Liver (tissue), 9 donors: ENCODE data around the gene MAEL. TPM values are rescaled to one million over a fixed set of nuclear protein-coding genes. Genes with fewer than 3 reads are reported as not detected.

Source experiments
- DNase-seq: peaks from one replicate; pipeline ENCODE4 v3.0.0-alpha.2; 2017; ENCODE audit warnings: low spot score
- H3K27ac ChIP-seq, 2 donors: one replicate each; pipeline ENCODE4 v1.7.0; 2013; ENCODE audit warnings: inconsistent platforms in 2 of 2, low read length in 2 of 2, control low read depth in 1 of 2, low read depth in 1 of 2, mild to moderate bottlenecking in 1 of 2
- H3K27me3 ChIP-seq, 4 donors: one replicate each; pipeline versions ENCODE4 v1.6.1 to v1.7.0; 2013; ENCODE audit warnings: low read length in 3 of 4, inconsistent platforms in 1 of 4, mild to moderate bottlenecking in 1 of 4, moderate library complexity in 1 of 4; ENCODE audit not compliant: control insufficient read depth in 4 of 4, insufficient read depth in 4 of 4
- H3K36me3 ChIP-seq, 4 donors: one replicate each; pipeline versions ENCODE4 v1.6.1 to v1.7.0; 2013; ENCODE audit warnings: low read length in 3 of 4, mild to moderate bottlenecking in 3 of 4, low read depth in 1 of 4, moderate library complexity in 1 of 4; ENCODE audit not compliant: control insufficient read depth in 4 of 4, insufficient read depth in 3 of 4
- H3K4me1 ChIP-seq, 4 donors: one replicate each; pipeline versions ENCODE4 v1.6.1 to v1.7.0; 2013; ENCODE audit warnings: low read length in 3 of 4, mild to moderate bottlenecking in 3 of 4, moderate library complexity in 1 of 4; ENCODE audit not compliant: control insufficient read depth in 4 of 4, insufficient read depth in 4 of 4
- H3K4me3 ChIP-seq, 3 donors: one replicate each; pipeline versions ENCODE4 v1.6.1 to v1.7.0; 2013; ENCODE audit warnings: low read length in 3 of 3, control low read depth in 1 of 3, low read depth in 1 of 3, mild to moderate bottlenecking in 1 of 3
- H3K9ac ChIP-seq, 2 donors: one replicate each; pipeline ENCODE4 v1.7.0; 2013; ENCODE audit warnings: low read length in 2 of 2, mild to moderate bottlenecking in 2 of 2, moderate library complexity in 2 of 2, control low read depth in 1 of 2, low read depth in 1 of 2
- H3K9me3 ChIP-seq, 4 donors: one replicate each; pipeline versions ENCODE4 v1.6.1 to v1.7.0; 2013; ENCODE audit warnings: low read length in 3 of 4; ENCODE audit not compliant: control insufficient read depth in 4 of 4
- ATF3 ChIP-seq: IDR thresholded peaks from 2 replicates; pipeline ENCODE4 v1.6.1; 2016; ENCODE audit warnings: antibody characterized with exemption
- CTCF ChIP-seq: fragments of 150-350 bp; IDR thresholded peaks from 2 replicates; pipeline ENCODE4 v1.5.1; 2017; ENCODE audit warnings: improper control_type of control experiment, low read depth, low read length; ENCODE audit not compliant: missing input control
- FOXA1 ChIP-seq: IDR thresholded peaks from 2 replicates; pipeline ENCODE4 v1.6.1; 2016; ENCODE audit warnings: antibody characterized with exemption
- HNF4A ChIP-seq, 2 donors: conservative IDR thresholded peaks; 2 replicates each; pipeline ENCODE4 v1.6.1; 2016; ENCODE audit warnings: antibody characterized with exemption in 2 of 2, mild to moderate bottlenecking in 2 of 2
- HNF4G ChIP-seq: IDR thresholded peaks from 2 replicates; pipeline ENCODE4 v1.6.1; 2016; ENCODE audit warnings: antibody characterized with exemption
- JUND ChIP-seq, 2 donors: IDR thresholded peaks; 2 replicates each; pipeline ENCODE4 v1.6.1; 2016; ENCODE audit warnings: antibody characterized with exemption in 2 of 2
- SP1 ChIP-seq: IDR thresholded peaks from 2 replicates; pipeline ENCODE4 v1.6.1; 2018; ENCODE audit warnings: antibody characterized with exemption, mild to moderate bottlenecking
- YY1 ChIP-seq: IDR thresholded peaks from 2 replicates; pipeline ENCODE4 v1.6.1; 2016; ENCODE audit warnings: antibody characterized with exemption, mild to moderate bottlenecking
- WGBS: extraction: QIAGEN DNeasy Blood & Tissue Kit; methylation state at CpG from one replicate; pipeline ENCODE4 v1.1.7; 2013; 5-methylcytosine and 5-hydroxymethylcytosine counted together
- polyA plus RNA-seq, 2 donors: library from polyadenylated mRNA; stranded (reverse) in 1 of 2; unstranded in 1 of 2; fragments of 200-250 nt in 1 of 2; fragments of >200 nt in 1 of 2; fragmentation: Nextera tagmentation in 1 of 2; extraction: Ambion mirVana in 1 of 2; gene quantifications; one replicate each; pipeline versions ENCODE4 v1.2.1 to v1.2.3, GENCODE V29; 2013 to 2015
- total RNA-seq, 2 donors: library from RNA; depleted of rRNA; stranded (reverse); fragments of >200 nt; gene quantifications; one replicate each; pipeline ENCODE4 v1.2.3, GENCODE V29; 2014
- TF ChIP-seq, protein P1 (sequence below): IDR thresholded peaks from 2 replicates; pipeline ENCODE4 v1.6.1; 2016; ENCODE audit warnings: antibody characterized with exemption, mild to moderate bottlenecking
- TF ChIP-seq, protein P2 (sequence below): IDR thresholded peaks from 2 replicates; pipeline ENCODE4 v1.6.1; 2016; ENCODE audit warnings: antibody characterized with exemption
- TF ChIP-seq, protein P3 (sequence below): IDR thresholded peaks from 2 replicates; pipeline ENCODE4 v1.6.1; 2016; ENCODE audit warnings: antibody characterized with exemption
- donor health status: healthy.
- donor health status: healthy.
- donor health status: healthy.
- donor health status: healthy.
- donor health status: healthy.

Gene MAEL
- total and polyA plus RNA-seq, 4 donors = 0.14 to 0.23 TPM; not detected in 2

DNA sequence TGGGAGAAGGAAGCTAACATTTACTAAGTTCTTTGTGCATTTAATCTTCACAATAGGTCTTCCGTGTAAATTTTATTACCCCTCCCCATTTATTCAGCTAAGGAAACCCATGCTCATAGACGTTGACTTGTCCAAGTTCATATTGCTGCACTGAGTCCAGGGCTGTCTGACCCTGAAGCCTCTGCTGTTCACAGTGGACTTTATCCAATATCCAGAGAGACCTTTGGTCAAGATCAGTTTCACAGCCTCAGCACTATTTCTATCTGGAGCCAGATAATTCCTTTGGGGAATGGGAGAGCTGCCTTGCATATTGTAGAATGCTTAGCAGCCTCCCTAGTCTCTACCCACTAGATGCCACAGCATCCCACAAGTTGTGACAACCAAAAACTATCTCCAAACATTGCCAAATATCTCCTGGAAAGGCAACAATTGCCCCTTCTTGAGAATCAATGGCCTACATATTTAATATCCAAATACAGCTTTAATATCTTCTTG, 40.2 kb upstream of the MAEL start:
- Histone ChIP-seq H3K36me3 (no peaks in the 10 kb centered on the region), H3K27me3 (peaks cover 0 to 6% (median 2%) of the 10 kb centered on the region in 4 donors), H3K4me3 (no peak overlapping the region), H3K9ac (no peak overlapping the region), H3K9me3 (no peaks in the 10 kb centered on the region), H3K27ac (no peak overlapping the region), H3K4me1 (peaks cover 0 to 10% (median 0%) of the 10 kb centered on the region in 4 donors)
- TF ChIP-seq HNF4A (conservative IDR thresholded peaks at IDR 0.05) (peak; percentile 29 to 71), SP1 (no peak)
- DNase-seq = no peak
- WGBS = 61% methylated on average over 2 of the region's 2 CpGs

GRCh38 chr1:166950156-166950555, 38.9 kb upstream of the MAEL start:
- H3K4me3 ChIP-seq = no peak overlapping the region
- no peak for DNase-seq
- peaks cover 0 to 10% (median 0%) of the 10 kb centered on the region in 4 donors for H3K4me1 ChIP-seq
- no peaks in the 10 kb centered on the region for H3K36me3 ChIP-seq
- 89% methylated on average over 2 of the region's 2 CpGs for WGBS
- no peak overlapping the region for H3K27ac ChIP-seq
- no peak overlapping the region for H3K9ac ChIP-seq
- no peak for TF ChIP-seq YY1
- no peak for TF ChIP-seq CTCF
- TF ChIP-seq FOXA1 = no peak
- TF ChIP-seq JUND (IDR thresholded peaks at IDR 0.05) = no peak
- TF ChIP-seq, protein P1, sequence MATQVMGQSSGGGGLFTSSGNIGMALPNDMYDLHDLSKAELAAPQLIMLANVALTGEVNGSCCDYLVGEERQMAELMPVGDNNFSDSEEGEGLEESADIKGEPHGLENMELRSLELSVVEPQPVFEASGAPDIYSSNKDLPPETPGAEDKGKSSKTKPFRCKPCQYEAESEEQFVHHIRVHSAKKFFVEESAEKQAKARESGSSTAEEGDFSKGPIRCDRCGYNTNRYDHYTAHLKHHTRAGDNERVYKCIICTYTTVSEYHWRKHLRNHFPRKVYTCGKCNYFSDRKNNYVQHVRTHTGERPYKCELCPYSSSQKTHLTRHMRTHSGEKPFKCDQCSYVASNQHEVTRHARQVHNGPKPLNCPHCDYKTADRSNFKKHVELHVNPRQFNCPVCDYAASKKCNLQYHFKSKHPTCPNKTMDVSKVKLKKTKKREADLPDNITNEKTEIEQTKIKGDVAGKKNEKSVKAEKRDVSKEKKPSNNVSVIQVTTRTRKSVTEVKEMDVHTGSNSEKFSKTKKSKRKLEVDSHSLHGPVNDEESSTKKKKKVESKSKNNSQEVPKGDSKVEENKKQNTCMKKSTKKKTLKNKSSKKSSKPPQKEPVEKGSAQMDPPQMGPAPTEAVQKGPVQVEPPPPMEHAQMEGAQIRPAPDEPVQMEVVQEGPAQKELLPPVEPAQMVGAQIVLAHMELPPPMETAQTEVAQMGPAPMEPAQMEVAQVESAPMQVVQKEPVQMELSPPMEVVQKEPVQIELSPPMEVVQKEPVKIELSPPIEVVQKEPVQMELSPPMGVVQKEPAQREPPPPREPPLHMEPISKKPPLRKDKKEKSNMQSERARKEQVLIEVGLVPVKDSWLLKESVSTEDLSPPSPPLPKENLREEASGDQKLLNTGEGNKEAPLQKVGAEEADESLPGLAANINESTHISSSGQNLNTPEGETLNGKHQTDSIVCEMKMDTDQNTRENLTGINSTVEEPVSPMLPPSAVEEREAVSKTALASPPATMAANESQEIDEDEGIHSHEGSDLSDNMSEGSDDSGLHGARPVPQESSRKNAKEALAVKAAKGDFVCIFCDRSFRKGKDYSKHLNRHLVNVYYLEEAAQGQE = no peak
- TF ChIP-seq SP1 = no peak
- TF ChIP-seq, protein P2, sequence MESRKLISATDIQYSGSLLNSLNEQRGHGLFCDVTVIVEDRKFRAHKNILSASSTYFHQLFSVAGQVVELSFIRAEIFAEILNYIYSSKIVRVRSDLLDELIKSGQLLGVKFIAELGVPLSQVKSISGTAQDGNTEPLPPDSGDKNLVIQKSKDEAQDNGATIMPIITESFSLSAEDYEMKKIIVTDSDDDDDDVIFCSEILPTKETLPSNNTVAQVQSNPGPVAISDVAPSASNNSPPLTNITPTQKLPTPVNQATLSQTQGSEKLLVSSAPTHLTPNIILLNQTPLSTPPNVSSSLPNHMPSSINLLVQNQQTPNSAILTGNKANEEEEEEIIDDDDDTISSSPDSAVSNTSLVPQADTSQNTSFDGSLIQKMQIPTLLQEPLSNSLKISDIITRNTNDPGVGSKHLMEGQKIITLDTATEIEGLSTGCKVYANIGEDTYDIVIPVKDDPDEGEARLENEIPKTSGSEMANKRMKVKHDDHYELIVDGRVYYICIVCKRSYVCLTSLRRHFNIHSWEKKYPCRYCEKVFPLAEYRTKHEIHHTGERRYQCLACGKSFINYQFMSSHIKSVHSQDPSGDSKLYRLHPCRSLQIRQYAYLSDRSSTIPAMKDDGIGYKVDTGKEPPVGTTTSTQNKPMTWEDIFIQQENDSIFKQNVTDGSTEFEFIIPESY = no peak
- TF ChIP-seq ATF3 = no peak
- H3K27me3 ChIP-seq = peaks cover 0 to 6% (median 2%) of the 10 kb centered on the region in 4 donors
- no peaks in the 10 kb centered on the region for H3K9me3 ChIP-seq

- Histone ChIP-seq H3K4me3 (no peak overlapping the region), H3K36me3 (no peaks in the 10 kb centered on the region), H3K27ac (no peak overlapping the region), H3K27me3 (peaks cover 0 to 6% (median 2%) of the 10 kb centered on the region in 4 donors), H3K9ac (no peak overlapping the region), H3K9me3 (no peaks in the 10 kb centered on the region), H3K4me1 (peaks cover 0 to 10% (median 0%) of the 10 kb centered on the region in 4 donors)
- WGBS = 95% methylated on average over 2 of the region's 2 CpGs
- DNase-seq = no peak
- TF ChIP-seq JUND (IDR thresholded peaks at IDR 0.05) = no peak
- TF ChIP-seq ATF3 = no peak
- no peak for TF ChIP-seq HNF4A (conservative IDR thresholded peaks at IDR 0.05)
- no peak for TF ChIP-seq CTCF
- TF ChIP-seq, protein P1 = no peak
- TF ChIP-seq SP1 = no peak
- no peak for TF ChIP-seq HNF4G
- TF ChIP-seq FOXA1 = no peak
- no peak for TF ChIP-seq YY1
- TF ChIP-seq, protein P3, sequence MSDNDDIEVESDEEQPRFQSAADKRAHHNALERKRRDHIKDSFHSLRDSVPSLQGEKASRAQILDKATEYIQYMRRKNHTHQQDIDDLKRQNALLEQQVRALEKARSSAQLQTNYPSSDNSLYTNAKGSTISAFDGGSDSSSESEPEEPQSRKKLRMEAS = no peak
Observed at GRCh38 chr1:166951050-166951449, 38.0 kb upstream of the MAEL start.
